T47D (cell line): ENCODE measurements around the gene CNPPD1.
A peak's percentile ranks its signal among the peaks of the same experiment; 100 is the strongest.

Experiments
- DNase-seq, 2 experiments: peaks; one replicate each; pipeline versions ENCODE4 v3.0.0 to v3.0.0-alpha.2; 2011 to 2012; ENCODE audit warnings: low read depth in 1 of 2, low spot score in 1 of 2
- JUND ChIP-seq: IDR thresholded peaks from 2 replicates; pipeline ENCODE4 v1.6.1; 2012; ENCODE audit warnings: low read depth
- in situ Hi-C: cut with HindIII; loops from 2 replicates; pipeline ENCODE4 v1.10.0; 2016; ENCODE audit warnings: low sequenced_read_pairs, low pct_unique_long_range_greater_than_20kb

CNPPD1 gene

DNA sequence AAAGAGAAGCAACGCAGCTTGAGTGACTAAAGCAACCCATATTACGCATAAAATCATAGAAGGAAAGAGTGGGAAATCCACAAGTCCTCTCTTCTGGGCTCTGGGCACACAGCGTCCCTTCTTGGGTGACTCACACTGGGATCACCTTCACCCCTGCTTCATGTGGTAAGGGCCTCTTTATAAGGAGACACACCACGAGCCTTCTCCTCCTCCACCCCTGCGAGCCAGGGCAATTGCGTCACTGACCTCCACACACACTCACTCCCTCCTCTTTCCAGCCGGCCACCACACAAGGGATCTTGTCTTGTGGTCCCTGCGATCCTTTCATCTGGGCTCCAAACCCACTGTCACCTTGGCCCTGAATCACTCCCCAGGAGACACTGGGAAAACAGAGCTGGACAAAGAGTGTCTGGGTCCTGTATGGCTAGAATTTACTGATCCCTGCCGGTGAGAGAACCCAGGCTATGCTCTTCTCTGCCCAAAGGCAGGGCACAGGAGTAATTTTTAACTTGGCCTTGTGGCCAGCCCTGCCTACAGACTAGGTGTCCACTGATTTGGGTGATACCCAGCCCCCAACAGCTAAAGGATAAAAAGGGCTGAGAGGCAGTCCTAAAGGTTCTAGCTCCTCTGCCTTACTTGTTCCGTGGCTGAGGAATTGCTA is 51.4 kb downstream of the CNPPD1 start:
- in situ Hi-C loops, result no loop called here
- no peak for DNase-seq
- TF ChIP-seq JUND, result no peak

DNA sequence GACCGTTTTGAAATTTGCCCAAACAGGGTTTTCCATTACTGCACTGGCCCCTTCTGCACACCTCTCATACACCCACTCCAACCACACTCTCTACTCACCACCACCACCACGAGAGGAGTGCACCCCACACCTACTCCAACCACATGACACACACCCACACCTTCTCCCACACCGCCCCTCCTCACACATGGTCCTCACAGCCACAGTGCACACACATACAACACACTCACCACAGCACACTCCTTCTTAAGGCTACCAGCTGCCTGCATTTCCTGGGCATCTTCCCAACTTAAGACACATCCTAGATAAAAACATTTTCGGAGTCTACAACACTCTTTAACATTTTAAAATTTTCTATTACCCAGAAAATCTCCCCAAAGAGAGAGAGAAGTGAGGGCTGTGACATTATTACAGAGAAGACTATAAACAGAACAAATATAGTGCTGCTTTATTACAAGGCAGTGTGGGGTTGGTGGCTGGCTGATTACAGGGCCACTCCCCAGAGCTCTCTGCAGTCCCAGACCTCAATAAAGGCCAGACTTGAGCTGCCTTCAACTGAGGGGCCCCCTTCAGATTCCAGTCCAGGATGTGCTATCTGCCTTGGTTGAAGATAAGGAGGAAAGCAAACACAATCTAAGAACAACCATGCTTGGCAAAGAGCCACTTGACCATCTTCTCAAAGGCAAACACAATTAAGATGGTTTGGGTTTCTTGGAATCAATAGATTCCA is 52.2 kb downstream of the CNPPD1 start:
- DNase-seq, result no peak

DNA sequence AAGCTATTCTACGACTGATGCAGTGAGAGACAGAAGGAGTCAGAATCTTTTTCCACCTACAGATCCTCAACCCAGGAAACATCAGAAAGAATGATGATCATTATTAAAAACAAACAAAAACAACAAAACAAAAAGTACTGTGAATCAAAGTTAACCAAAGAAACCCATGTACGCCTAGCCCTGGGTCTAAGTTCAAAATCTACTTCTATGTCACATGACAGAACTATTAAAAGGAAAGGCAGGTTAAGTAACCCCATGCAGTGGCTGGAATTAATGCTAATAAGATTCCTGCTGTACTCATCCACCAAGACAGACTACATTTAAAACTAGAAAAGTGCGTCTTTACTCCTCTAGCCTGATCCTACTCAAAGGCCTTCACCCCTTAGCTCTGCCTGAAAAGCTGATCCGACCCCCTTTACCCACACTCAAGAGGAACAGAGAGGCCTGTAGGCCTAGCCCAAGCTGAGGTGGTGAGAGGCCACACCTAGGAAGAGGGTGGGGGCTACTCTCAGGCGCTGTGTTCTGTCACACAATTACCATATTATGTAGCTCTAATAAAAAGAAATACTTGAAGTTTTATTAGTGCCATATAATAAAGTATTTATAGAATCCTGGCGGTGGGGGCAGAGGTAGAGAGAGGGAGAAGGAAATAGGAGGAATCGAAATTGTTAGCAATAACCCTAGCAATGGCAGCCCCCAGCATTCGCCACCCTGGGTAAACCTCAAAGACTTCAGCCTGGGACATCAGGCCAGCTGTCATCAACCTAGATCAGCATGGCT is 53.2 kb downstream of the CNPPD1 start:
- no peak for TF ChIP-seq JUND
- no peak for DNase-seq
- in situ Hi-C loops, result no loop called here

More for the DNA sequence above, 52.2 kb downstream of the CNPPD1 start:
- in situ Hi-C loops, result no loop called here
- TF ChIP-seq JUND, result no peak

DNA sequence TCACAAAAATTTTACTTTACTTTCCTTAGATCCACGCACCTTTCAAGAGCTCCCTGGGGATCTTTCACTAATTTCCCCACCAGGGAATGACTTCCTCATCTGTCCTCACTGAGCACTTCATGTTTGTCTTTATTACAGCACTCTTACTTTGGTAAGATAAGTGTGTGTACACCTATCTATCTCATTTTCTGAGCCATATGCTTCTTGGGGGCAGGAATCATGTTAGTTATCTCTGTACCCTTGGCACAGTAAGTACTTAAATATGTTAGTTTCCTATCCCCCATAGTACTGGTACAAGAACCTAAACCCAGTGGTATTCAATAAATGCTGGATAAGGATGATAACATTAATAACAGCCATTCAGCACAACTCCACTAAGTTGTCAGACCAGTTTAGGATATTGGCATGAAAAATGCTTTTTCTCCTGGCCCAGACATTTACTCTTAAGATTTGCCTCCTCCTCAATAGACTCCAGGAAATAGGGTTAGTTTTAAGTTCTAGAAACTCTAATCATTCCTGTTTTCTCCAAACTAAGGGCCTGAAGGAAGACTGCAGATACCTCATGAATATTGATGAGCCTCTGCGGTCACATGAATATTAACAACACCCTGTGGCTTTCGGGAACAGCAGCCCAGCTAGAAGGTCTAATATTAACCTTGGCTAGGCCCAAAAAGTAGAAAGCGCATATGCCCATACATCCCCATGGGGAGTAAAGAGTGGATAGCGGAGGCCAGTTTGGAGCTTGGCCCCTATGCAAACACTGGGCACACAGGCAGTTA is 54.3 kb downstream of the CNPPD1 start:
- peak in 1 of 2 experiments; percentile 30 for DNase-seq
- in situ Hi-C loops, result no loop called here
- no peak for TF ChIP-seq JUND
